GM18505 (cell line): Measurements from ENCODE around the gene DLGAP1.

Experiments used
- ATAC-seq: cut with Tn5 transposase; IDR thresholded peaks from one replicate; pipeline ENCODE4 v1.9.1; 2021; ENCODE audit not compliant: unreplicated experiment
- POLR2A ChIP-seq: IDR thresholded peaks from 4 replicates; pipeline ENCODE4 v1.6.1; 2011; ENCODE audit warnings: borderline replicate concordance; ENCODE audit not compliant: insufficient read depth, insufficient read length; ENCODE audit errors: extremely low read depth

Gene DLGAP1

DNA sequence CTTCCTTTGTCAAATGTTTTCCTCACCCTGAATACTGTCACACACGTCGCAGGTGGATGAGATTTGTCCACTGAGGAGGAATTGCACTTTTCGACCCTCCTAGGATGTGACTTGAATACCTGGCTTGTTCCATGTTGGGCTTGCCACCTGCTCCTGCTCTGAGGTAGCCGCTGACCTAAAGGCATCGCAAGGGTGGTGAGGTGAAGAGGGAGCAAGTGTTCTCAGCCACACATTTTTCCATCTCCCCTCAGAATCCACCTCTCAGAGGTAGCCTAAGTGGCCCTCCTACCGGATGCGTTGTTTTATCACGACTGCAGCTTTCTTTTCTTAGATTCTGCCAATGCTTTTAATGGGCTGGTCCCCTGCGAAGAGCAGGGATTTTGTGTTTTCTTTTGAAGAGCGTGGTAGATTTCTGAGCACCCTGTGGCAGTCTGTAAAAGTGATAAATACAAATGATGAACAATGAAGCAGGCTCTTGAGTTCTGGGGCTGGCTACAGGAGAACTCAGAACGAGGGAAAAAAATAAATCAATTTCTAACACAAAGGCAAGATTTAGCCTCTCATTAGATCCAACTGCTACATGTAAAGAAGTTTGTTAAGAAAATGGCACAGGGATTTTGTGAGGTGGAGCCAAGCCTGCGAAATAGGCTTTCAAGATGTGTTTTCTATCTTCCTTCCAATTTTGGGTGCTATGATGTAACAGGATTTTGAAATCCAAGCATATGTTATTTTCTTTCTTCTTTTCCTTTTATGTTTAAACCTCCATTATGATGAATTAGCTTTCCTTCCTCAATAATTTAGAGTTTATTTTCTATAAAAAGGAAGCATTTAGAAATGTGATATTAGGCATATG, 618.4 kb downstream of the DLGAP1 start:
- TF ChIP-seq POLR2A = no peak
- no peak for ATAC-seq

DNA sequence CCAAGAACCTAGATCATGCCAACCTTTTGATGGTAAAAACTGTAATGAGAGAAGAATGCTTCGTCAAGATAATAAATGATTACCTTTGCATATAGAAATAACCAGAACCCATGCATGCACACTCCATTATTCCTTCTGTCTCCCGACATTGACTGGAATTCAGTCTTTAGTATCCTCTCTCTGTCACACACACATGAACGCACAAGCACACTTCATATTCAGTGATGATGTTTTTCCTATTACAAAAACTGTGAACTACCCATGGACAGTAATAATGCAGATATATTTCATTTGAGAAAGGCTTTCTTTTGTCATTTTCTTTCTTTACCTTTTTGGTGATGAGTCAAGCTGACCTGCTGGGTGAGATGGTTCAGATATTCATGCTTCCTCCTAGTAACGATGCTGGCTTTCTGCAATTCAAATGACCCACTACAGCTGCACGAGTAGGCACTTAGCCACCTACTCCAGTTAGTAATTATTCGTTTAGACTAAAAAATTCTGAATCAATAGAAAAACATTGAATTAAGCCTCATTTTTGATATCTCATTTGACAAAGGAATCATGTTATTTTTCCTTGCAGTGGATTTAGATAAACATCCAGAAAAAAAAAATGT, 623.0 kb downstream of the DLGAP1 start:
- TF ChIP-seq POLR2A = no peak
- no peak for ATAC-seq

DNA sequence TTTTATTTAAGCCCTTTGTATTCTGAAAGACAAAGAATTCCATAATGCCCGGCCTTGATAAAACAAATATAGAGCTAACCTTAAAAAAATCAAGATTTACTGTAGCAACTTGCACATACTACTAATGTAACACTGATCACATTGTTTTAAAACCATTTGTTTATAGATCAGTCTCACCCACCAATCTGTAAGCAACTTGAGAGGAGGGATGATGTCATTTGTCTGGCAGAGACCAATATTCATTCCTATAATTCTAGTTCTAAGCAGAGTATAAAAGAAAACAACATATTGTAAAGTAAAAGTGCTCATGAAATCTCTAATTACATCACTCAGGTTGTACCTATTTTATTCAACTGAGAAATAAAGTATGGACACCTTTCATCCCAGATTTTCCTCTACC, 624.5 kb downstream of the DLGAP1 start:
- ATAC-seq = no peak
- no peak for TF ChIP-seq POLR2A

DNA sequence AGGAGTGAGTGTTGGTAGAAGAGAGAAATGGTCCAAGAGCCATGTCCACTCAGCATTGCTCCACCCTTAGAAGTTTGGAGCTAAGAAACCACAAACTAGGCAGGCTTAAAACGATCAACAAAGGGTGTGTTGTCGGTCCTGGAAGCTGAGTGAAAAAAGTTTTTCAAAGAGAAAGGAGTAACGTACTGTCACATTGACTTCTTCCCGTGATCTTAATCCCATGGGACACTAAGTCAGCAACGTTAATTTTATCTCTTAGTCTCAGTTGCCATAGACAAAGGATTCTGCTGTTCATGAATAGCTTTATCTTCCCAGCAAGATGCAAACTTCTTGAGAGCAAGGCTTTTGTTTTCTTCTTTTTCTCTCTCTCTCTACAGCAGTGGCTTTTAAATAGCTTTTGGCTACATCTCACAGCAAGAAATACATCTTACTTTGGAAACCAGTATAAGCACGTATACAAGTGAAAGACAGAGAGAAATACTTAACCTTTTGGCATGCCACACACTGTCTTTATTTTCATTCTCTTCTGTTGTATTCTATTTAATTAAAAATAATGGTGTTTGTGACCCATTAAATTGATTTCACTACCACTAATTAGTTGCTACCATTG, 627.8 kb downstream of the DLGAP1 start:
- TF ChIP-seq POLR2A = no peak
- no peak for ATAC-seq

DNA sequence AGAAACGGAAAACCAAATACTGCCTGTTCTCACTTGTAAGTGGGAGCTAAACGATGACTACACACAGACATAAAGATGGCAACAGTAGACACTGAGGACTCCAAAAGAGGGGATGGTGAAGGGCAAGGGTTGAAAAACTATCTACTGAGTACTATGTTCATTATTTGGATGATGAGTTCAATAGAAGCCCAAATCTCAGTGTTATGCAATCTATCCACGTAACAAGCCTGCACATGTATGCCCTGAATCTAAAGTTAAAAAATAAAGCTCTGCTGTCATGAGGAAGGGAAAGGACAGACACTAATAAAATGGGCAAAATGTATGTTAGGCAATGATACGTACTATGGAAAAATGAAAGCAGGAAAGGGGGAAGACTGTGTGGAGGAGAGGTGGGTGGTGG, 629.1 kb downstream of the DLGAP1 start:
- no peak for TF ChIP-seq POLR2A
- no peak for ATAC-seq

DNA sequence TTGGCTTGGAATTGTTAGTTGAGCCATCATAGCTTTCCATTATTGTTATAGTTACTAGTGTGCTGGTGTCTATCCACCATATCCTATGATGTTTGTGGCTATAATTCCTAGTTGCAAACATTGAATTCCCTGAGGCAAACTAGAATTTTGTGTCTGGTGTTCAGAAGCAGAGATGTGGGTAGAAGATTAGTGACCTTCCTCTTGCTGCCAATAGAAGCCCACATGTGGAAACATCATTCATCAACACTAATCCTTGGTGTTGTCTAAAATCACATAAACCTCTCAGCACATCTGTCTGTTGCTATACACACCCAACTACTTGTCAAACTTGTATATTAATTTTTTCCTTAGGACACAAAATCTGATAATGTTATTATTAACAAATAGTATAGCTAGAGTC, 631.0 kb downstream of the DLGAP1 start:
- ATAC-seq = no peak
- no peak for TF ChIP-seq POLR2A

DNA sequence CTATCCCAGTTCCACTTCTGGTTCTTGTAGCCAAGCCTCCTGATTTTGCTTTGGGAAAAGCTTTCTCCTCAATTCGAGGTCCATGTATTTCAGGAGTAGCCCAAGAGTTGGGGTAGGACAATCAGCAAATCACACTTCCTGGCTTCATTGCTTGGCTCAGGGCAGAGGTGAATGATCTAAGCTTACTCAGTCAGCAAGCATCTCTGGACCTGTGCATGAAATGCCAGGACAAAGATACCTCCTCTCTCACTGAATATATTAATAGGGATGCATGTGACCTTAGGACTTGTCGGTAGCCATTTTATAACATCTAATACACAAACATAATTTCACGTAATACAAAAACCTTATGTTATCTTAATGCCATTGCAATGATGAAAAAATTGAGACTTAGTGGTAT, 632.0 kb downstream of the DLGAP1 start:
- no peak for TF ChIP-seq POLR2A
- no peak for ATAC-seq

DNA sequence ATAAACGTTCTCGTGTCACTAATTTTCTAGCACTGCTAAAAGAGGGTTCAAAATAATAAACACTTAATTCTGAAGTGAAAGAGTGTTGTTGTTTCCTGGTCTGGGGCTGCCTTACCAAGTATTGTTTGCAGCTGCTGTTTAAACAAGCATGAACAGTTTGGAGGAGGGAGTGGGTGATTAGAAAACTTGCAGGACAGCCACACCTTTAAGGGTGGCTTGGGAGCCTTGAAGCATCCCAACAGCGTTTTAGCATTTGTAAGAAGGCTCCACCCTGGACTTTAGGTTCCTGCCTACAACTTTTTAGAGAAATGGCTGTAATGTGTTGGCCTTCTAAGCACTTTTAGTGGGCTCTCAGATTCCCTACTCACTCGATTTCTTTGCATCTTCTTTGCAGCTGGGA, 633.6 kb downstream of the DLGAP1 start:
- no peak for TF ChIP-seq POLR2A
- ATAC-seq = no peak

DNA sequence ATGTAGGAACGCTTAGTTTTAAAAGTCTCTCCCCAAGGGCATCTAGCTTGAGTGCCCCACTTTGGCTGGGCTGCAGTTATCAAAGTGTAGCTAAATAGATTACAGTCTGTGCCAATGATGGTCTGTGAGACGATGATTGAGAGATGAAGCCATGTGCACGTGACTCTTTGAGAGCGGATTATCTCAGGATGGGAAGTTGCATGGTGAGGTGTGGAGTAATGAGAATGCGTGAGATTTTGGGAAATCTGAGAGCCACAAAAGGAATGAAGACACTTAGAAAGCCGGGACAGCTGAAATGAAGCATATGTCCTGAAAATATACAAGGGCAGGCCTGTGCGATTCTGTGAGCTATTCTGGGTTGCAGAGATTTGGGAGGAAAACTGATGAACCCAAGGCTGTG, 635.1 kb downstream of the DLGAP1 start:
- ATAC-seq = no peak
- no peak for TF ChIP-seq POLR2A

DNA sequence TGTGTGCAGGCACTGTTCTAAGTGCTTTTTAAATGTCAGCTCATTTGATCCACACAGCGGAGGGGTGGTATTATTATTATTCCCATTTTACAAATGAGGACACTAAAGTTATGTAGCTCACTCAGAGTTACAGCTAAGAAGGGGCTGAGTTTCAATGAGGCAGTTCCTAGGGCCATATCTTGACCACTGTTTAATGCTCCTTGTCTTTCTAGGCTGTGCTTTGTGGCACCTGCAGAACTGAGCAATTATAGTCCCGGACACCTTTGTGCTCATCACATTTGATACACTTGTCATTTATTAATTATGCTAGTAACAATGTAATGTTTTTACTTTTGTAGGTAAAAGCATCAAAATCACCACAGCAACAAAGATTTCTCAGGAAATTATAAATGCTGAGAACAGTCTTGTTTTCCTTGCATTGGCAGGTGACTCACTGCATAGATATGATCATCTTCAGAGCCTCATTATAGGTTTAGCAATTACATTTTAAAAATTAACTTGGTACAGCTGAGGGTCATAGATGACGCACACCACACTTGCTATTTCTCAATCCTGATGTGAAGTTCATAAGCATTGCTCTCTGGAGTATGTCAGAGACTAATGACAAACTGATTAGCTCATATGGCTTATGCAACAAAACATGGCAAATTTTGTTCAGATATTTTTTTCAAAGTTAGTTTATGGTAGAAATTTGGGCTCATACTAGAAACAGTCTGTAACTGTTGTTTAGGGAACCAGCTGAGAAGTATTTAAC, 638.3 kb downstream of the DLGAP1 start:
- no peak for ATAC-seq
- TF ChIP-seq POLR2A = no peak

DNA sequence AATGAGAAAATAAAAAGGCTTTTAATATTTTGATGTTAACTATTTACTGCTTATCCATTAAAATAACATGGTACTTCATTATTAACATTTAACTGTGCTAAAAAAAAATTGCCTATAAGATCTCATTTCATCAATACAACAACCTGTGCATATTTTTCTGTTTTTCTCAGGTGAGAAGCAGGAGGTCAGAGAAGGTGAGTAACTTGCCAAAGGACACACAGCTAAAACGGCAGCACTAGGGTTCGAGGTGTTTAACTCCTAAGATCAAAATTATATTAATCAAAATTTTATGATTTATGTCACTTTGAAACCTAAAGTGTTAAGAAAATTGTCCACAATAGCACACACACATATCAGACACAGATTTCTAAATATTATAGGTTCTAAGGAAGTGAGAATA, 639.1 kb downstream of the DLGAP1 start:
- ATAC-seq = no peak
- no peak for TF ChIP-seq POLR2A

DNA sequence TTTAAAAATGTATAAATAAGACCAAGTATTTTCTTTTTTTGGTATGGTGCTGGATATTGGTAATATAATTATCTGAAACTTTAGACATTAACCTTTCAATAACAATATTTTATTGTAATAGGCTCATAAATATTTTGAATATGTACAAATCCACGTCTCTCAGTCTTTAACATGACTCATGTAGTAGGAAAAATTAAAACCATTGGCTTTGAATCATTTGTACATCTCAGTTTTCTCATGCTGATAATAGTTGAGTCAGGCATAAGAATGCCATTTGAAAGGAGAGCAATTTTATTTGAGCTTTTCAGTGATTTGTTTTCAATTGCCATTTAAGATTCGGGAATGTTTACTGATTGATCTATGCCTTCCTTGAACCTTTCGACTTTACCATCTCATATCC, 640.3 kb downstream of the DLGAP1 start:
- no peak for TF ChIP-seq POLR2A
- no peak for ATAC-seq

DNA sequence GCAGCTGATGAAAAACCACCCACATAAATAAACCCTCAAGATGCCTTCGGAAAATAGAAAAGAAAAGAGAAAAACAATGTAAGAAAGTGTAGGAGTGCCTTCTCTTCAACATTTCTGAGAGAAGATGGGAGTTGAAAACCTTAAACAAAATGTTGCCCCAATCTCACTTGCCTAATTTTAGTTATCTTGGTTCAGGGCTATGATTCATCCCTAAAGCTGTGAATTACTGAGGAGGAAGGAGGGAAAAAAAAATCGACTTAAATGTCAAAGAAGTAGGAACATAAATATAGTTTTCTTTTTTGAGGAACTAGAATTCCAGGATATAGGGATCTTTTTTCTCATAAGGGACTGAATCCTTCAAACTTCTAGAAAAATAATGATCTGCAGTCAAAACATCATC, 644.8 kb downstream of the DLGAP1 start:
- TF ChIP-seq POLR2A = no peak

DNA sequence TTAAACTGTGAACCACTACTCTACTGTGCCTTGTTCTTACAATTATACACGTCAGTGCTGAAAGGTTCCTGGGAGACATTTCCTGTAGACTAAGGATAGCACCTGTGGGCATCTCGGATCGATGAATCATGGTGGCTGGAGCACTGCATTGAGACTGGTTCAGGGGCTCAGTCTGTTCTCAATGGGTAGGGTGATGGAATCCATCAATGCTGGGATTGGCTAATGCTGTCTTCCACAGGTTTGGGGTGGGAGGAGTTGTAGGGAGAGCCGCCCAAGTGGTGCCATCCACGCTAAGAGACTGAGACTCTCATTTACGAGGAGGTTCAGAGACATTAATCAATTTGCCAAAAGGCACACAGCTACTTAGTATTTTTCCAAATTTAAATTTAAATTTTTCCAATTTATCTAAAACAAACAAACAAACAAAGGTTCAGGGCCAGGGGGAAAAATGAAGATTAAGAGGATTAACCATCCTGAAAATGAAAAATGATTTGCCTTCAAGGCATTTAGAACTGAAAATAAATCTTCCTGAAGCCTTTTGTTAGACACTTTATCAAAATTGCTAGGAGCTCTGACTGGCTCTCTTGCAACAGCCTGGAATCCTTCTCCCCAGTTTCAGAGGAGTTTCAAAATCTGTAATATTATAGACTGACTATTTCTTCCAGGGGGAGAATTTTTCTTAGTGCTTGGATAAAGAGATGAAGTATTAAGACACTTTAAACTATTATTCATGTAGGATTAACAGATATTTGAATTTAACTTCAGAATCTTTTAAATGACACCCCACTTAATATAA, 645.9 kb downstream of the DLGAP1 start:
- no peak for TF ChIP-seq POLR2A
- ATAC-seq = no peak

More for the DNA sequence above, 644.8 kb downstream of the DLGAP1 start:
- ATAC-seq = no peak

DNA sequence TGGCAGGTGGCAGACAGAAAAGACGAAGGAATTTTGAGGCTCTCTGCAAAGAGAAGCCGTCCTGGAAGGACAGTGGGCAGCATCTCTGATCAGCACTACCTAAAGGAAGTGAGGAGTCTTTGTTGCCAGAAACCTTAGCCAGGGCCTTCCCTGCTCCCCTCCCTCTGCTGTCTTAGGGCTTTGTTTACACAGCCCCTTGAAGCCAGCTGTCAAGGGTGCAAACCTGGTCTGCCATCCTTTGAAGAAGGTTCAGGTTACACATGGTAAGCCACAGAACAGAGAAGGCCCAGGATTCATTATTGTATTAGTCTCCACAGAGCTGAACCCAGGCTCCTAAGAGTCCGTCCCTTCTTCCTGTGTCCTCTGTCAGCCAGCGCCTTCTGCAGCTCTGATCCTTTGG, 648.5 kb downstream of the DLGAP1 start:
- ATAC-seq = no peak
- no peak for TF ChIP-seq POLR2A
